ENCODE data around the gene BMP6. TPM values are rescaled to one million over a fixed set of nuclear protein-coding genes. Genes with fewer than 3 reads are reported as not detected.
A peak's percentile ranks its signal among the peaks of the same experiment; 100 is the strongest.

BMP6 gene
- total and polyA plus RNA-seq, 9 donors = 3.4 to 28.1 (median 8.3) TPM

- Histone ChIP-seq H3K27me3 (no peaks in the 10 kb centered on the region), H3K36me3 (no peaks in the 10 kb centered on the region), H3K27ac (no peak overlapping the region), H3K9me3 (no peaks in the 10 kb centered on the region), H3K4me3 (no peak overlapping the region), H3K4me1 (ENCODE audit: insufficient read depth) (peaks cover 1% of the 10 kb centered on the region)
- TF ChIP-seq POLR2A (IDR thresholded peaks at IDR 0.05) (no peak), CTCF (IDR thresholded peaks at IDR 0.05) (no peak)
- 94 to 98% (median 97%) methylated on average over 2 of the region's 2 CpGs for WGBS, 3 donors
- DNase-seq = no peak
- intact Hi-C loops (cut with DNase I) = no loop called here
Measured at GRCh38 chr6:7747901-7748504, 22.1 kb downstream of the BMP6 start.

GRCh38 chr6:7749478-7749877, 23.6 kb downstream of the BMP6 start:
- WGBS, 3 donors = 94 to 95% (median 95%) methylated on average over 4 of the region's 4 CpGs
- no peak for TF ChIP-seq POLR2A (IDR thresholded peaks at IDR 0.05)
- intact Hi-C loops (cut with DNase I) = no loop called here

GRCh38 chr6:7750197-7750596, 24.3 kb downstream of the BMP6 start:
- 52 to 60% (median 59%) methylated on average over 7 of the region's 7 CpGs for WGBS, 3 donors
- no peaks in the 10 kb centered on the region for H3K36me3 ChIP-seq
- DNase-seq = no peak
- H3K4me3 ChIP-seq = no peak overlapping the region
- H3K27ac ChIP-seq = no peak overlapping the region
- intact Hi-C loops (cut with DNase I) = no loop called here
- H3K9me3 ChIP-seq = no peaks in the 10 kb centered on the region
- H3K27me3 ChIP-seq = no peaks in the 10 kb centered on the region
- TF ChIP-seq CTCF (IDR thresholded peaks at IDR 0.05) = no peak
- no peak for TF ChIP-seq POLR2A (IDR thresholded peaks at IDR 0.05)
- no peak for TF ChIP-seq EP300 (IDR thresholded peaks at IDR 0.05)
- H3K4me1 ChIP-seq (ENCODE audit: insufficient read depth) = peaks cover under 1% of the 10 kb centered on the region

More at GRCh38 chr6:7749478-7749877, 23.6 kb downstream of the BMP6 start:
- Histone ChIP-seq H3K36me3 (no peaks in the 10 kb centered on the region), H3K9me3 (no peaks in the 10 kb centered on the region), H3K27ac (no peak overlapping the region), H3K4me3 (no peak overlapping the region), H3K27me3 (no peaks in the 10 kb centered on the region), H3K4me1 (ENCODE audit: insufficient read depth) (peaks cover 1% of the 10 kb centered on the region)
- DNase-seq = no peak

GRCh38 chr6:7758456-7758855, 32.6 kb downstream of the BMP6 start:
- intact Hi-C loops (cut with DNase I) = no loop called here
- H3K4me1 ChIP-seq (ENCODE audit: insufficient read depth) = peaks cover 7% of the 10 kb centered on the region
- WGBS, 3 donors = 17 to 36% (median 26%) methylated on average over 7 of the region's 7 CpGs
- H3K4me3 ChIP-seq = no peak overlapping the region
- no peaks in the 10 kb centered on the region for H3K9me3 ChIP-seq
- H3K27me3 ChIP-seq = no peaks in the 10 kb centered on the region
- no peaks in the 10 kb centered on the region for H3K36me3 ChIP-seq
- H3K27ac ChIP-seq = no peak overlapping the region
- DNase-seq = peak in 2 of 5 donors; percentile 32 to 46
- TF ChIP-seq CTCF (IDR thresholded peaks at IDR 0.05) (no peak), POLR2A (IDR thresholded peaks at IDR 0.05) (no peak), EP300 (IDR thresholded peaks at IDR 0.05) (no peak)

GRCh38 chr6:7759320-7759719, 33.4 kb downstream of the BMP6 start:
- intact Hi-C loops (cut with DNase I) = no loop called here
- no peak for TF ChIP-seq CTCF (IDR thresholded peaks at IDR 0.05)
- no peak for TF ChIP-seq EP300 (IDR thresholded peaks at IDR 0.05)
- TF ChIP-seq POLR2A (IDR thresholded peaks at IDR 0.05) = no peak
- 65 to 75% (median 71%) methylated on average over 3 of the region's 3 CpGs for WGBS, 3 donors

More at GRCh38 chr6:7759320-7759719, 33.4 kb downstream of the BMP6 start:
- Histone ChIP-seq H3K4me3 (no peak overlapping the region), H3K27me3 (no peaks in the 10 kb centered on the region), H3K9me3 (no peaks in the 10 kb centered on the region), H3K27ac (no peak overlapping the region), H3K4me1 (ENCODE audit: insufficient read depth) (peaks cover 7% of the 10 kb centered on the region), H3K36me3 (no peaks in the 10 kb centered on the region)
- no peak for DNase-seq

Data from ovary (tissue), 9 donors.